HG02610 (cell line): ENCODE data around the gene RAB3B.
A peak's percentile ranks its signal among the peaks of the same experiment; 100 is the strongest.

Source experiments
- ATAC-seq: cut with Tn5 transposase; IDR thresholded peaks from one replicate; pipeline ENCODE4 v1.9.1; 2021; ENCODE audit warnings: mild to moderate bottlenecking, moderate library complexity; ENCODE audit not compliant: unreplicated experiment

Gene RAB3B

GRCh38 chr1:51957618-51958017 lies 32.9 kb downstream of the RAB3B start:
- ATAC-seq: no peak

- no peak for ATAC-seq
Measured at GRCh38 chr1:51956528-51957509, 33.7 kb downstream of the RAB3B start.

GRCh38 chr1:51955797-51956527 lies 34.5 kb downstream of the RAB3B start:
- ATAC-seq: no peak

DNA sequence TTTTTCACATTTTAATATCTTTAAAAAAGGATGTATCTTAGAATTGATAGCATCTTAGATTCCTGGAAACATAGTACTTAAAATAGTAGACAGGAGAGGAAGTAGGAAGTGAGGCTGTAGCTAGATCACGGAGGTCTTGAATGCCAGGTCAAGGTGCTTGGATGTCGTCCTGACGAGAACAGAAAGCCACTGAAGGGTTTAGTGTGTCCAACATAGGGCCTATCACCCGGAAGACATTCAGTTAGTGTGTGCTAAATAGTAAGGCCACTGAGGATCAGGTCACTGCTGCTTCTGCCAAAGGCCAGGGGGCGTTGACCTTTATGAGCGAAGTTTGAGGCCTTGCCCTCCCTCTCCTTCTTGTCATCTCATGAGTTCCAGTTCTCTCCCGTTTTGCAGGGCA lies 35.7 kb downstream of the RAB3B start:
- ATAC-seq: no peak

- peak; percentile 24 for ATAC-seq
Measured at GRCh38 chr1:51953079-51953478, 37.4 kb downstream of the RAB3B start.

DNA sequence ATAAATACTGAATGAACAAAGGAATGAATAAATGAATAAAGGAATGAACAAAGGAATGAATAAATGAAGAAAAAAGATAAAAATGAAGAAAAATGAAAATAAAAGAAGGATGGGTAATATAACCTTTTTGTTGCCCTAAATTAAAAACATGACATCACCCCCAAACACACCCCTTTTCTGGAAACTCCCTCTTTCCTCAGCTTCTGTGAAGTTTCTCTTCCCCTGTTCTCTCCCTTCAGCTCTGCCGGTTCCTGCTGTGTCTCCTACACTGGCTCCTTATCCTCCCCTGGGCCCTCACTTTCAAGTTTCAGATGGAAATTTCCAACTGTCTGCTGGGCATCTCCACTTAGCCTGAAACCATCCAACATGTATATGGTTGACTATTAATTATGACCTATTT lies 37.9 kb downstream of the RAB3B start:
- peak; percentile 52 for ATAC-seq

- no peak for ATAC-seq
Measured at GRCh38 chr1:51950701-51951100, 39.8 kb downstream of the RAB3B start.

GRCh38 chr1:51949014-51949702 lies 41.3 kb downstream of the RAB3B start:
- no peak for ATAC-seq

DNA sequence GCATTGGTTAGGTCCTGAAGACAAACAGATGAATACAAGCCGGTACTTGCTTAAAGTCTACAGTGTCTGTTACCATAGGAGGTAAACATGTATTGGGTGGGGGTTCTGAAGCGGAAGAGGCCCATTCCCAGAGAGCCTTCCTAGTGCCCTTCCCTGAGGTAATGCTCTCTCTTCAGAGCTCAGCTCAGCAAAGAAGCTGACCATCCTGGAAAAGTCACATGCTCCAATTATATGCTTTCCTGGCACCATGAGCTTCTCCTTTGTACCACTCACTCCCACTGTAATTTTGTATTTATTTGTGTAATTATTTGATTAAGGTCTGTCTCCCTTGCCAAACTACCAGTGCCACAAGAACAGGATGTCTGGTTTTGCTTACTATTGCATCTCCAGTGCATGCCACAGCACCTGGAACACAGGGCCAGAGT lies 42.0 kb downstream of the RAB3B start:
- no peak for ATAC-seq

GRCh38 chr1:51946300-51946699 lies 44.2 kb downstream of the RAB3B start:
- ATAC-seq: no peak

DNA sequence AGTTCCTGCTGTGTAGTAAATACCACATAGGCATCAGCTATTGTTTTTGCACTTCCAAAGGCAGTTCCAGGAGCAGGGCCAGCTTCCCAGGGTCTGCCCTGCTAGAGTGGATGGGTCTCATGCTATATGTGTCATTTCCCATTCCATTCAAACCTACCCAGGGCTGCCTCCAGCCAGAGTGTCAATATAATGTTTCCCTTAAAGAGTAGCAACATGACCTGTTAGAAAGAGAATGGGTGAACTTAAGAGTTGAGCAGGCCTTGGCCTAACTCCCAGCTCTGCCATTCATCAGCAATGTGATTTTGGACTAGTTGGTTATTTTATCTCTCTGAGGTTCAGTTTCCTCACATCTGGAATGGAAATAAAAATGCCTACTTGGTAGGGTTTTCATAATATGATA lies 44.9 kb downstream of the RAB3B start:
- ATAC-seq: no peak

- no peak for ATAC-seq
Measured at GRCh38 chr1:51942281-51942680, 48.2 kb downstream of the RAB3B start.

DNA sequence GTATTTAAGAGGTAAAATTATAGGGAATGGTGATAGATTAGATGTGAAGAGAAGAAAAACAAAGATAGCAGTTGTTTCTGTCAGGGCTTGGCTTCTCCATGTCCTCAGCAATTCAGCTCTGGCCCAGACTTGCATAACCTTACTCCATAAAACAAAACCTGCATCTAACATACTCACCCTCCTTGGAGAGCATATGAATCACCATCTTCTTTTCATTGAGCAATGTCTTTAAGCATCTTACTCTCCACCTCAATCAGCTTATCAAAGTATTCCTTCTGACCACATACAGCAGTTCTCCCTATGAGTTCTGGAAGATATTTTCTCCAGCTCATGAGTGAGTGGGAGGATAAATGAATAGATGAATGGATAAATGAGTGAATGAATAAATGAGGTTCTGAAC lies 49.0 kb downstream of the RAB3B start:
- ATAC-seq: no peak

GRCh38 chr1:51937112-51937511 lies 53.4 kb downstream of the RAB3B start:
- ATAC-seq: no peak

GRCh38 chr1:51936531-51936930 lies 54.0 kb downstream of the RAB3B start:
- no peak for ATAC-seq

DNA sequence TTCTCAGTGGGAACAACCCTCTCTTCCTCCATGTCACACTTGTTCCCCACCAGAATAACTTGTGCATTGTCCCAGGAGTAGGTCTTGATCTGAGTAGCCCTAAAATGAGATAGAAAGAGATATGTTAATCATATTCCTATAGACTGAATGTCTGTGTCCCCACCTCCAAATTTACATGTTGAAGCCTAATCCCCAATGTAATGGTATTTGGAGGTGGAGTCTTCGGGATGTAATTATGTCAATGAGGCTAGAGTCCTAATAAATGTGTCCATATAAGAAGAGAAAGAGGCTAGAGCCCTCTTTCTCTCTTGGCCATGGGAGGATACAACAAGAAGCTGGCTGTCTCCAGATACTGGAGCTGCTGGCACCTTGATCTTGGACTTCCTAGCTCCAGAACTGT lies 57.2 kb downstream of the RAB3B start:
- ATAC-seq: no peak

- no peak for ATAC-seq
Measured at GRCh38 chr1:51930329-51930728, 60.2 kb downstream of the RAB3B start.

- no peak for ATAC-seq
Measured at GRCh38 chr1:51928896-51929295, 61.6 kb downstream of the RAB3B start.

DNA sequence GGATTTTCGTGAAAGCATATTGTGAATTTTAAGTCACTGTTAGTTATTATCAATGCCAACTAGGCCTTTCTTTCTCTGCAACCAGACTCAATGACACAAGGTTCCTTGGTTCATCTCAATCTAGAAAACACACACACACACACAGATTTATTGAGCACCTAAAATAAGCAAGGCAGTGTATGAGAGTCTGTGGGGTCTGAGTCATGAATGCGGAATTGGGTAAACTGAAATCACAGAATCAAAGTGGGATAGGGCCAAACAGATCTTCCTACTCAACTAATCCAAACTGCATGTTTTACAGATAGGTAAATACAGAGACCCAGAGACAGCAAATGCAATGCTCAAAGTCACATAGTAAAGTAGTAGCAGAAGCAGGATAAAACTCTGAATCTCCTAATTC lies 63.5 kb downstream of the RAB3B start:
- ATAC-seq: no peak

DNA sequence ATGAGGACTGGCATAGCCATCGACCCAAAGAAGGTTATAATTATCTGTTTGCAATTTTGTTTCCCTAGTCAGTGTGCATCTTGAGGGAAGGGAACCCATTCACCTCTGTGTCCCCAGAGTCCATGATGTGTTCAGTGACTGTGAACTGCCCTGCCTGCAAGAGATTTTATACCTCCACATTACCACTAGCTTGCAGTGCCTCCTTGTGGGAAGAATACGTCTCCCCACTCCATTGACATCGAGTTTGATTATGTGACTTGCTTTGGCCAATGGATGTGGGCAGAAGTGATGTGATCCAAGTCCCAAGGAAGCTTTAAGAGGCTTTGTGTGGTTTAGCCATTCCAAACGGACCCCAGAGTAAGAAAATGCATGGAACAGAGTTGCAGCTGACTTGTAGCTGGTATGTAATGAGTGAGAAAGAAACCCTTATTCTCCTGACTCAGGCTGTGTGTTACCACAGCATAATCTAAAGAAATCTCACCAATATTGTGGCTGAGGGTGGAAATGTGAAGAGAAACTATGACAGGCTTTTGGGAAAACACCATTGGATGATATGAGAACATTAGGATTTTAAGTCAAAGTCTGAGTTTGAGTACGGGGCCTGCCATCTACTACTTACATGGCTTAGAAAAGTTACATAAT lies 64.2 kb downstream of the RAB3B start:
- no peak for ATAC-seq

DNA sequence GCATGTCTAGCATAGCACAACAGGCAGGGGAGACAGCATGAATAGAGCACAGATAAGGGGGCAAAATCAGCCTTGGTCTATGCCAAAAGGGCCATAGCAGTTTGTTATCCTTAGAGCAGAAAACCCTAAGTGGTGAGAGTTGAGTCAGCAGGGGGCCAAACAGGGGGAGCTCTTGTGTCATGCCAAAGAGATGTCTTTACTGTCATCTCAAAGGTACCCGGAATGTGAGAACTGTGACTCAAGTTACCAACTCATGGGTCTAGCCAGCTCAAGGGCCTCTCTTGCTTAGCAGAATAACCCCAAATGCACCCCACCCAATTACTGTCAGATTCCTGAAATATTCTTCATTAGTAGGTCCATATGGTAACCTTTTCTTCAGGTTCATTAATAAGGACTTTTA lies 66.0 kb downstream of the RAB3B start:
- no peak for ATAC-seq
